Activated T-helper 1 cell treated with anti-CD3 and anti-CD28 coated beads, Interleukin-2, amount 50 U/mL, for 16 hours (primary cell): ENCODE data around the gene CRBN.

Experiments used
- DNase-seq, 2 donors: peaks; one replicate each; pipeline ENCODE4 v3.0.0-alpha.2; 2020; ENCODE audit warnings: low read depth in 1 of 2, low spot score in 1 of 2

The CRBN gene

DNA sequence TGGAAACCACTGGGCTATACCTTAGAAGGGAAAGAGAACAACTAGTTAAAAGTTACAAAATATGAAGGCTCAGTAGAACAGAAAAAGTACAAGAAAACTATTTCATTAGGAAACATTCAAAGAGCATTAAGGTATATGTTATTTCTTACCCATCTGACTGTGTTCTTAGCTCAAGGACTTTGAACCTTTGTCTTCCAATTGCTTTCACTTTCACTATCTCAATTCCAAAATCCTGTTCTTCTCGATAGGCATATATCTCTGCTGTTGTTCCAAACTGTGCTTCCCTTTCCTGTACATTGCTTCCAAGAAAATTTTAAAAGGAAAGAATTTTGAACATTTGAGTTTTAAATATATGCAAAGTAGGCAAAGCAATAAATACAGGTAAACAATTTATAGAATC lies 6.9 kb downstream of the CRBN start:
- DNase-seq: no peak

DNA sequence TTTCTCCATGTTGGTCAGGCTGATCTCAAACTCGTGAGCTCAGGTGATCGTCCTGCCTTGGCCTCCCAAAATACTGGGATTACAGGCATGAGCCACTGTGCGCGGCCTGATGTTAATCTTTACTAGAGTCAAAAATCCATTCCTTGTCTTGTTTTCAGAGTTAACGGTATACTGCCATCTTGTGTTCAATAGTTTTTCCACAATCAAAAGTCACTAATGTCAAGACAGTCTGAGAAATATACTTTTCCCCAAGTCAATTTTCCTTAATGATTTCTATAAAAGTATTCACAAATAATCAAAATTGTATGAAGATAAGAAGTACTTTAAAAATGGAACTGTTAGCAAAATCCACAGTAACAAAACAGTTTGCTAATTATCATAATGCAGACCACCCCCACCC lies 8.5 kb downstream of the CRBN start:
- no peak for DNase-seq

DNA sequence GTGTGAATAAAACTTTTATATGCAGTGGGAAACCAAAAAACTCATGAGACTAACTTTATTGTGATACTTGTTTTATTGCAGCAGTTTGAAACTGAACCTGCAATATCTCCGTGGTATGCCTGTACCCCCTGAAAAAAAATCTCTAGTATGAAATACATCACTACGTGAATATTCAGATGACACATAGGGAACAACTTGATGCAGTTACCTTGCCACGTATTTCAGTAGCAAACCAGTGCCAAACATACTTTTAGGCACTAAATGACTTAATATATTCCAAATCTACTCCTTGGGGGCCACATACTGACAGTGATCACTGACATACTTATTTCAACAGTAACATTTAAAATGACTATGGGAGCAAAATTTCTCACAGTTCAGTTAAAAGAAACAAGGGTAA lies 13.8 kb downstream of the CRBN start:
- DNase-seq: no peak

DNA sequence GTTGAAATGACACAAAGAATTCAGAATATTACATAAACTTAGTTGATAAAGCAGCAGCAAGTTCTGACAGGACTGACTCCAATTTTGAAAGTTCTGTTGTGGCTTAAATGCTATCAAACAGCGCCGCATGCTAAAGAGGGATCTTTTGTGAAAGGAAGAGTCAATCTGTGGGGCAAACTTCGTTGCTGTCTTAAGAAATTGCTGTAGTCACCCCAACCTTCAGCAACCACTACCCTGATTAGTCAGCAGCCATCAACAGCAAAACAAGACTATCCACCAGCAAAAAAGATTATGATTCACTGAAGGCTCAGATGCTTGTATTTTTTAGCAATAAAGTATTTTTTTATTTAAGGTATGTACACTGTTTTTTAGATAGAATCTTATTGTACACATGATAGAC lies 14.2 kb downstream of the CRBN start:
- no peak for DNase-seq

DNA sequence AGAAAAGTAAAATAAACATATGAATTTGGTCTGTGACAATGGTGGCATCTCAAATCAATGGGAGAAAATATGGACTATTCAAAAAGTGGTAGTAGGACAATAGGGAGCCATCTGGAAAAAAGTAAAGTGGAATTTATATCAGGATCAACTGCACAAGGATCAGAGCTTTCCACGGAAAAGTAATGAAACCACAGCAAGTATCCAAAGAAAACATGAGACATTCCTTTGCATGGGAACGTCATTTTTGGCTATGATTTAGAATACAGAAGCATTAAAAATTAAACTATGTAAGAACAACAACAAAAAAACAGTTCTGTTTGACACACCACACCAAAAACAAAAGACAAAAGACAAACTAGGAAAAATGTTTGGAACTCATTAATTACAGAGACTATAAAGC lies 18.7 kb downstream of the CRBN start:
- no peak for DNase-seq

DNA sequence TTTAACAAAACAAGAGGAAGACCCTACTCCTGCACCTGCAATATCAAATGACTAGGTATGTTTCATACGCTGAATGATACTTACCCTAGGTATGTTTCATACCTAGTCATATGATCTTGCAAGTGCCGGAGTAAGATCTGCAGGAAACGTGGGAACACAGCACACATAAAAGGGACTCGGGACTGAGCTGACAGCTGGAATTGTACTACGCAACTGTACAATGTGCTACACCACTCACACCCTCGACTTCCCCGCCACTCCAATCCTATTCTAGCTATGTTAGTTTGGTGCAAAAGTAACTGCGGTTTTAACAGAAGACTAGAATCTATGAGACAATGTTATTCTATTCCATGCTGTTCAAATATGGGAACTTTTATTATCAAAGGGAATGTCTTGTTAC lies 22.0 kb downstream of the CRBN start:
- no peak for DNase-seq

DNA sequence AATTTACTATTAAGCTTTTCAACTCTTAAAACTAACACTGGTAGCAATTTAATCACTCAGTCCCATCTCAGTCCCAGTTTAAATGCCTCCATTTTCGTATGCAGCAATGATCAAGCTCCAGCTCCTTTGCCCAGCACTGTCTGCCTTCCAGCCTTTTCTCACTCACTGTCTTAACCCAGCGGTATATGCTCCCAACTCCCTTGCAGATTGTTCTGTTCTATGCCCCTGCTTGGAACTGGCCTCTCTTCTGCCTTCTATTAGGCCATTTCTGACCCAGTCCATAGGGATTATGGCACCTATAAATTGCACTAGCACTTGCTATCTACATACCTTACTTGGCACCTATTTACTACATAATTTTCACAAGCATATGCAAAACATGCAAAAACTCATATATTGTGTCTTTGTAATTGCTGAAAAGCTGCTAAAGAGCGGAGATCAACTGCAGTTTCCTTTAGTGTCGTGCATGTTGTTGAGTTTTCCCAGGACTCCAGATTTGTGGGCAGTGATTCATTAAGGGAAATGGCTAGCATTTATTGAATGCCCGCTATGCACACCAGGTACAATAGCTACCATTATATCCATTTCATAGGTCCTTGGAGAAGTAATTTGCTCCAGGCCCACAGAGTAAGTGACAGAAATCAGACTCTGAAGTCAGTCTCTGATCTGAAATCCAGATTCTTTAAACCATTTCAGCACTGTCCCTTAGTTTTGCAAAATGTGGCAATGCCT lies 24.4 kb downstream of the CRBN start:
- no peak for DNase-seq

DNA sequence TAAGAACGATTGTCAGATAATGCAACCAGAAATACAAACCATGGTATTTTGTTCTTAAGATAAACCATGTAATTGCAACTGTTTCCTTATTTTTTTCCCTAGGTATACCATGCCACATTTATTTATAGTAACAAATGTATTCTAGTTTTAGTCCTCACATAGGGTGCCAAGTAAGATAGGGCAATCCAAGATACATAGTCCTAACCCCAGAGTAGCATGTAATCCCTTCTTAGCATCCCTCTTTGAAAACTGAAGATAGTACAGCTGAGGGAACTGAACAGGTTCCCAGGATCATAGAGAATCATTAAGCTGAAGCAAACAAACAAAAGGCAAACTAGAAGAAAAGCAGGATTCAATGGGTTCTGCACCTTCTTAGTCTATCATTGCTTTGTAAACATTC lies 28.0 kb downstream of the CRBN start:
- no peak for DNase-seq

DNA sequence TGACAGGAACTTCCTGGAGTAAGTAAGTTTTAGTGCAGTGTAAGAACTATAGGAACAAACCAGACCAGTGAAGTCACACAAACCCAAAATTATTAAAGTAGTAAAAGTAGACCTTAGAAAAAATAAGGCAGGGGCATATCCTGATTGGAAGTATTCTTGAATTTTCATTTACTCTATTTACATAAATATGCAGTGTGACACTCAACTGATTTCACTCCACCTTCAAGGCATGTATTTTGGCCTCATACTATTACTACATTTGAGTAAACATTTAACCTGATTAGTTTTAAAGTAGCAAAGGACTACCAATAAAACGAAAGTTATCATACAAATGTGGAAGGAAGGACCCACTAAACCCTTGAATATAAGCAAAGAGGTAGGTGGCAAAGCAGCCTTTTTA lies 29.9 kb downstream of the CRBN start:
- no peak for DNase-seq

DNA sequence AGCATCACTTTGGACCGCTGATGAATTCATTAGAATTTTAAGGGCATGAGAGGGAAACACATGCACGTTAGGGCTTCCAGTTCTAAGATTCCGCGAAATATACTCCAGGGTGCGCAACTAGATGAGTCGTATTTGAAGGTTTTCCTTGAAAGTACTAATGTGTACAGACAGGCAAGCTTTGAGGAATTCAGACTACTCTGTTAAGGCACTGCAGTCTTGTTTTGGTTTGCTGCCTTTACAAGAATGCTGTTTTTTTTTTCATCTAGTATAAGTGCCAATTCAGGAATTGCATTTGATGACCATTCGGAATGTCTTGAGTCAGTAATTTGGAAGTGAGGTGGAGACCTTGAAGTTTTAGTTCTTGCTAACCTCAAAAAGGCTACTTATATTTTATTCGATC lies 33.7 kb downstream of the CRBN start:
- DNase-seq: no peak

DNA sequence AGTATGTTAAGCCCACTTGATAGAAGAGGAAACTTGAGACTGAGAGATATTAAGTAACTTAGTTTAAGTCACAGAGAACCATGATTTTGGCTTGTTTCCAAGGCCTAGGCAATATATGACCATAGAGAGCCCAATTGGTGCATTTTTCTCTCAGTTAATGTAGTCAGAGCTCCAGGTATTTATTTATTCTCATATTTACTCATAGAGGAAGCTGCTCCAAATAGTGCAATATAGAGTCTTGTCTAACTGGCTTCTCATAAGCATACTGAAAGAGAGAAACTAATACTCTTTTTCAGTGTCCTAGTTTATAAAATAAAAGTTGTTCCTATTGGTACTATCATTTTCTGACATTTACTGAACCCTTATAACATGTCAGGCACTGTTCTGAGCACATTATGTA lies 37.6 kb downstream of the CRBN start:
- no peak for DNase-seq

DNA sequence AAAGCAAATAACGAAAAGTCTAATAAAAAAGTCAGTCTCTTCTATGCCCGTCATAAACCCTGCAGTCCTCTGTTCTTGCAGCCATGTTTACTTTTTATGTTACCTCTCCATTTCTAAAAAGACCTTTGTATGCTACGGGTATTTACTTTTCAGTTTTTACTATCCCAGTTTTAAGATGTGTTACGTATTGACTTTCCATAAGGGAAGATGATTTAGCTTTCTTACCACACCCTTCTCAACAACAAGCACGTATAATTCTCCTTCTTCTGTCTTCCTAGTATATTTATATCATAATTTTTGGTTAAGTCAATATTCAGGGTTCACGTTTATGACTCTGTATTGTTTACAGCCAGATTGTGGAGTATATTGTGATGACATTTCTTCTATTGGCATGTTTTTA lies 42.0 kb downstream of the CRBN start:
- DNase-seq: no peak

DNA sequence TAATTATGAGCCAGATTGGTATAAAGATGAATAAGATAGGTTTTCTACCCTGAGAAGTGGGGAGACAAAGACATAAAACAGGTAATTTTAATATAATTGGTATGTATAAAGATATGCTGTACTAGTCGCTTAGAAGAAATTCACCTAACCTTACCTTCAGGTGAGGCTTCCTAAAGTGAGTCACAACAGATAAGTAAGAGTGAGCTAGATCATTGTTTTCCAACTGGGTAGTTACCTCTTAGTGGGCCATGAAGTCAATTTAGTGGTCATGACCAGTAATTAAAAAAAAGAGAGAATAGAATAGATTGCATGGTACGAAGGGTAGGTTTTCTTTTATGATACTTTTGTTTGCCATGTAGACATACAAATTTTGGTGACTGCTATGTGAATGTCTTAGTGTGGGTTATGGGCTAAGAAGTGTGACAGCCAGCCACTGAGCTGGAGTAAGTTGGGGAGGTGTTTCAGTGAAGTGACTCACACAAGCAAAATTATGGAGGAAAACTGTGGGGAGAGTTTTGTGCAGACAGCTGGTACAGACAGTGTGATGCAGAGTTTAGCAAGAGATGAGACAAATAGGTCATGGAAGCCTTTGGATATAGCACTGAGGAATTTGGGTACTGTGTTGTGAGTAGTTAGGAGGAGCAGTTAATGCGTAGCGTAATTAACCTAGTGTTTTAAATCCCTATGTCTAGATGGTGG lies 44.6 kb downstream of the CRBN start:
- DNase-seq: no peak

DNA sequence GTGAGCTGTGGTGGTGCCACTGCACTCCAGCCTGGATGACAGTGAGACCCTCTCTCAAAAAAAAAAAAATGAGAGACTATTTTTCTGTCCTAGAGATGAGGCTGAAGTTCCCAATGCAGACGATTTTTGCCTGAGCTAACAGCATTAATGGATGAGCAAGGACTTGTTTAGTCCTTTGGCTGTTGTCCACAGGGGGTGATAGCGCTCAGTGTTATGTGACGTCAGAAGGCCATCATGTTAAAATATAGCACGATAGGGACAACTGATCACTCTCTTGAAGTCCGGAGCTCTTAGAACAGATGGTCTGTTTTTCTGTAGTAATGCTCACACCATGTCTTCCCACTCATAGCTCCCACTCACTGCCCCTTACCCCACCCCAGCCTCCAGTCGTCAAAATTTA lies 46.0 kb downstream of the CRBN start:
- DNase-seq: no peak

DNA sequence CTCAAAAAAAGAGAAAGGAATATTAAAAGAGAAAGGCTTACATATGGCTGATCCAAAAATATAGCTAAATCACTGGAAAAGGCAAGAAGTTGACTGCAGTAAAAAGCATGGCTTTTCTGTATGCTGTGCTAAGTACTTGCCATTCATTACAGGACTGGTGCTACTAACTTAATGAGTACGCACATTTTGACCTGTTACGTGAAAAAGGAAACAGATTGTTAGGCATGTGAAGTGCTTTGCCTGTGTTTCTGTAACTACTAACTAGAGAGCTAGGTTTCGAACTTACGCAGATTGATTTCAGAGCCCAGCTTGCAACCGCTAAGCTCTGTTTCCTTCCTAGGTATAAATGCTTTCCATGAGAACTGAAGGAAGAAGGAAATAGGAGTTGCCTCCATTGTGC lies 49.9 kb downstream of the CRBN start:
- no peak for DNase-seq

DNA sequence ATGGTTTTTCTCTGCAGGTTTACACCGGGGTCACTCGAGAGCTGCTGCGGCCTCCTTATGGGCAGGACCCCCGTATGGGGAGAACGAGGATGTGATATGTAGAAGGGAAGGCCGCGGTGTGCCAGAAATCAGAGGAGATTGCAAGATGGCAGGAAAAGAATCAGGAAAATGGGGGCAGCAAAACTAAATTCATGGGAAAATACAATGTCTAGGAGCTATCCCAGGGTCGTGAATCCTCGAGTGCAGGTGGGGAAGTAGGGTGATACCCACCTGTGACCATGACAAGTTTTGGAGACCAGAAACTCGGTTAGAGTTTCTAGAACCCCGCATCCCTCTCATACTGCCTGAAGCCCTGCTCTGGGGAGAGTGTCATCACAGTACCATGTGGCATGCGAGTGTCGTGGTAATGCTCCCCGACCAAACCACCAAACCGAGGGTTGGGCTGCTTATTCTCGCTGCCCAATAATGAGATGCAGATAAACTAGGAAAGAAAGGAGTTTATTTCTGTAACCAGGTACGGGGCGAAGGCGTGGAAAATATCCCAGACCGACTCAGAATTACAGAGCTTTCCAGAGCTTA lies 52.0 kb downstream of the CRBN start:
- DNase-seq: peak in 1 of 2 donors; percentile 8

DNA sequence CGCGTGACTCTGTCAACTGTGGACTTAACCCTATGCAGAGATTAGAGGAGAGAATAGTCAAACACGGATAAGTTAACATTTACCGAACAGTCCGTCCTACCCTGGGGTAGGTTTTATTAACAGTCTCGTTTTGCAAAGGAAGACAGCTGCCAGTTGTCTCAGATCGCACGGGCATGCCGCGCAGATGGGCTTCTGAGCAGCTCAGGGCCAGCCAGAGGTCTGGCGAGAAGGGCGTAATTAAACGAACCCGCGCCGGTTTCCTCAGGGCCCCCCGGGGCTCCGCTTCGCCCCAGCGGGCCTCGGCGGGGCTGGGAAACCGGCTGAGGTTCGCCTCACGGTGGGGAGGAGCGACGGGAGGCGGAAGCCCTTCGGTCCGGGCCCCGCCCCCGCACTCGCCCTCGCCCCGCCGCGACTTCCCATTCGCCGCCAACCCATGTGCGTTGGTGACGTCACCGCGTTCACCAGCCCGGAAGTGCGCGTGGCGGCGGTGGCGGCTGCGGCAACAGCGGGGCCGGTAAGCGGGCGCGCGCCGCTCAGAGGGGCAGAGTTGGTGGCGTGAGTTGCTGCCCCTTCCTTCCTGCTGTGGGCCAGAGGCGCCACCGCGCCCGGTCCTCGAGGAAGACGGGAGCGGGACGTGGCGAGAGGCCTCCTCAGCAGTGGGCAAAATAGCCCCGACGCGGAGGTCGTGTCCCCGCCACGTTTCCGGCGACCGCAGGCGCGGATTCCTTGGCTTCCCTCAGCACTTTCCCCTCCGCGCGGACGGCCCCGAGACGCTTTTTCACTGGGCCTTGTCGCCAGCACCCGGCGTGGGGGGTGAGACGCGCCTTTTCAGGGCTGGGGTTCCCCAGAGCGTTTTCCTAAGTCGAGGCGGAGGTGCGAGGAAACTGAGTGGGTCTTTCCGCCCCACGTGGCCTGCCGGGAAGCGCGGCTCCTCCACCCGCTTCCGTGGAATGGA lies 52.7 kb downstream of the CRBN start, which contains the start of gene TRNT1:
Gene TRNT1, plus strand, starts transcription at position 464 of the 955 bp plus-strand sequence. CDS start 2,101 bp downstream, outside the sequence.
- DNase-seq: peak; percentile 90 to 95

DNA sequence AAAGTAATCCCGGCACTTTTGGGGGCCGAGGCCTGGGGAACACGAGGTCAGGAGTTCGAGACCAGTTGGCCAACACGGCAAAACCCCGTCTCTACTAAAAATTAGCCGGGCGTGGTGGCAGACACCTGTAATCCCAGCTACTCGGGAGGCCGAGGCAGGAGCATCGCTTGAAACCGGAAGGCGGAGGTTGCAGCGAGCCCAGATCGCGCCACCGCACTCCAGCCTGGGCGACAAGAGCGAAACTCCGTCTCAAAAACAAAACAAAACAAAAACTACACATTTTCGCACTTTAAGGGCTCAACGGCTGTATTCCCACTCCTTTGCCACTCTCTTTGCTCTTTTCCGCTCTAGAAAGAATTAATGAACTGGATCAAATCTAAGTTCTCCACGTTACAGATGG lies 53.5 kb downstream of the CRBN start:
- no peak for DNase-seq

DNA sequence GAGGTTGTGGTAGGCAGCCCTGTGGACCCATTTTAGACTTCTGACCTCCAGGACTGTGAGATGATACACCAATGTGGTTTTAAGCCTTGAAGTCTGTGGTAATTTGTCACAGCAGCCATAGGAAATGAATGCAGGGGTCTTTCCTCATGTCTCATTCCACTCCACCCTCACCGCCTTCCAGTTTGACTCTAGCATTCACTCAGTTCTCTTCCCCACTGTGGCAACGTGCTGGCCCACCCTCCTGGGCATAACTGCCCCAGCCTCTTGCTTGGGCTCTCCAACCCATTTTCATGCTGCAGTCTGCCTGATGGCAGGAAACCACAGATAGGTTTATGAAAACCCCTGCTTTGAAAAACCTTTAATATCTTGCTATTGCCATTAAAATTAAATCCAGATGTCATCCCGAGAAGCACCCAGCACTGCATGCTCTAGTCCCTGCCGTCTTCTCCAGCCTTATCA lies 60.1 kb downstream of the CRBN start:
- DNase-seq: no peak

DNA sequence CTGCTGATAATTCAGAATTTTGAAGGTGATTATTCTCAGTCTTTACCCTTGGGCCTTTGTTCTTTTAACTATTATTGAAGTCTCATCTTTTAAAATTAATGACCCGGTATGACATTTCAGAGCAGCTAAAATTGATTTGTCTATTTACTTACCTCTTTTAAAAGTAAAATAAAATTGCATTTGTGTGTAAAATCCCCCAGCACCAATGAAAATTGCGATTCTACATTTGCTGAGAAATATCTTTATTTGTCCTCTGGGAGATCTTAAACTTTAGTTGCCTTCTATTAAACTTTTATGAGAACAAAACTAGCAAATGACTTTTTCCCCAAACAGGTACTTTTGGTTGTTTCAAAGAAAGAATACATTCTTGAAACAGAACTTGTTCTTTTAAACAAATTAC lies 61.8 kb downstream of the CRBN start:
- no peak for DNase-seq

DNA sequence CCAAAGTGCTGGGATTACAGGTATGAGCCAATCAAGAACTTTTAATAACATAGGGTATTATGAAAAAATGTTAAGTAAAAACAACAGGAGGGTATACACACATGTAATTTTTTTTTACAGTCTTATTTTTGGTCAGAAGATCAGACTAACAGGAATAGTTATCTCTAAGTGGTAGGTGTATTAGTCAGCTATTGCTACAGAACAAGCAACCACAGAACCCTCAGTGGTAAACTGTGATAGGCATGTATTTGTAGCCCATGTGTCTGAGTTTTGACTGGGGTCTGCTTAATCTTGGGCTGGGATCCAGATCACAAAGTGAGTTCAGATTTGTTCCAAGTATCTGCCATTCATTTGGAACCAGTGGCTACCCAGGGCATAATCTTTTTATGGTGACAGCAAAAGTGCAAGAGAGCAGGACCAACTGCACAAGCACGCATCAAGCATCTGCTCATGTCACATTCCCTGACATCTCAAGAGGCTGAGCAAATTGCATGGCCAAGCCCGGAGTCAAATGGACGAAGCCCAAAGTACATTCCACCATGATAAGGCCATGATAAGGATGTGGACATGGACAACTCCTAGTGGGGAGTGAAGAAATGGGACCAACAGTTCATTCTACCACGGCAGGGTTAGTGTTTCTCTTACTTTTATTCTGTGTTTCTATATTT lies 66.3 kb downstream of the CRBN start:
- no peak for DNase-seq
